ENCODE measurements around the gene TBCCD1. TPM values are rescaled to one million over a fixed set of nuclear protein-coding genes. Genes with fewer than 3 reads are reported as not detected.

The TBCCD1 gene
- total RNA-seq, 4 donors from 2014 or later, result 10.0 to 18.9 (median 16.1) TPM

DNA sequence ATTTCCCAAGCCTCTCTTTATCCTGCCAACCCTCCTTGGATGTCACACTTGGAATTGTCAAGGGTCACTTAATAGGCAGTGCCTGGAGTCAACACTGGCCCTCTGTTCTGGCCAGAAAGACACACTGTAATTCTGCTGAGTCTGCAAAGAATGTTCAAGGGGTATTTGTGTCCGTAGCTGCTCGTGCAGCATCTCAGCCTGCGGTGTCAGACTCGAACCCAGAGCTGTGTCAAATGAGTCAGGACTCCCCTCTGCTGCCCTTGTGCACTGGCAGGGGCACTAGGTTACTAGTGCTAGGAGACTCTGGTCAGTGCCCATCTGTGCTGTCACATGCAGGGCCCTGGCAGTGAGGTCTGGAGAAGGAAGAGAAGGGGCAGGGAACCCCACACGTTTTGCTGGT lies 44.9 kb upstream of the TBCCD1 start:
- ATAC-seq (ENCODE audit: low FRiP score) (no peak), DNase-seq (ENCODE audit: low spot score) (no peak)
- TF ChIP-seq, protein P1, sequence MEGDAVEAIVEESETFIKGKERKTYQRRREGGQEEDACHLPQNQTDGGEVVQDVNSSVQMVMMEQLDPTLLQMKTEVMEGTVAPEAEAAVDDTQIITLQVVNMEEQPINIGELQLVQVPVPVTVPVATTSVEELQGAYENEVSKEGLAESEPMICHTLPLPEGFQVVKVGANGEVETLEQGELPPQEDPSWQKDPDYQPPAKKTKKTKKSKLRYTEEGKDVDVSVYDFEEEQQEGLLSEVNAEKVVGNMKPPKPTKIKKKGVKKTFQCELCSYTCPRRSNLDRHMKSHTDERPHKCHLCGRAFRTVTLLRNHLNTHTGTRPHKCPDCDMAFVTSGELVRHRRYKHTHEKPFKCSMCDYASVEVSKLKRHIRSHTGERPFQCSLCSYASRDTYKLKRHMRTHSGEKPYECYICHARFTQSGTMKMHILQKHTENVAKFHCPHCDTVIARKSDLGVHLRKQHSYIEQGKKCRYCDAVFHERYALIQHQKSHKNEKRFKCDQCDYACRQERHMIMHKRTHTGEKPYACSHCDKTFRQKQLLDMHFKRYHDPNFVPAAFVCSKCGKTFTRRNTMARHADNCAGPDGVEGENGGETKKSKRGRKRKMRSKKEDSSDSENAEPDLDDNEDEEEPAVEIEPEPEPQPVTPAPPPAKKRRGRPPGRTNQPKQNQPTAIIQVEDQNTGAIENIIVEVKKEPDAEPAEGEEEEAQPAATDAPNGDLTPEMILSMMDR (IDR thresholded peaks at IDR 0.05), result no peak

GRCh38 chr3:186609247-186609868 lies 42.2 kb upstream of the TBCCD1 start:
- no peak for ATAC-seq (ENCODE audit: low FRiP score)

DNA sequence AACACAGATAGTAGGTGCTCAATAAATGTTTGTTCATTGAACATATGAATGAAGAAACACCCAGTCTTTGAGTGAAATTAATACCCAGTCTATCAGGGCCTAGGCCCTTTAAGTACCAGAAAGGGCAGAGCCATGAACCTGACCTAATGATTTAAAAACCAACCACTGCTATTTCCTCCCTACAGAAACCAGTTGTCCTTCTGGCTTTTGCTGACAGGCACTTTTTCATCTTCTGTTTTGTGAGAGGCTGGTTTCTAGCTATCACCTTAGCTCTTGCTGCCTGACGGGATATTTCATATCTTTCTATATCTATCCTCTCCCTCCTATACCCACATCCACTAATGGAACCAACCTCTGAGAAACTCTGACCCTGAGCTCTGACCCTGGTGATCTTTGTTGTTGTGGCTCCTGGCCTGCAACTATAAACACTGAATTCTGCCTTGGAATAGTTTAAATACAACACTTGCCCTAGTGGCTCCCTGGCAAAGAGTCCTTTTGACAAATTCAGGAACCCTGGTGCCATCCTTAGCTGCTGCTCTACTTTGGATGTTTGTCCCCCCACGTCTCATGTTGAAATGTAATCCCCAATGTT lies 41.6 kb upstream of the TBCCD1 start:
- ATAC-seq (ENCODE audit: low FRiP score) (no peak), DNase-seq (ENCODE audit: low spot score) (no peak)
- TF ChIP-seq, protein P1 (IDR thresholded peaks at IDR 0.05), result no peak

More at GRCh38 chr3:186609247-186609868, 42.2 kb upstream of the TBCCD1 start:
- TF ChIP-seq, protein P1 (IDR thresholded peaks at IDR 0.05), result no peak
- DNase-seq (ENCODE audit: low spot score), result no peak

GRCh38 chr3:186605561-186606545 lies 38.7 kb upstream of the TBCCD1 start:
- DNase-seq (ENCODE audit: low spot score) (no peak), ATAC-seq (ENCODE audit: low FRiP score) (no peak)
- TF ChIP-seq, protein P1 (IDR thresholded peaks at IDR 0.05), result no peak

- DNase-seq (ENCODE audit: low spot score) (no peak), ATAC-seq (ENCODE audit: low FRiP score) (no peak)
- TF ChIP-seq, protein P1 (IDR thresholded peaks at IDR 0.05), result no peak
Observed at GRCh38 chr3:186605078-186605477, 37.9 kb upstream of the TBCCD1 start.

DNA sequence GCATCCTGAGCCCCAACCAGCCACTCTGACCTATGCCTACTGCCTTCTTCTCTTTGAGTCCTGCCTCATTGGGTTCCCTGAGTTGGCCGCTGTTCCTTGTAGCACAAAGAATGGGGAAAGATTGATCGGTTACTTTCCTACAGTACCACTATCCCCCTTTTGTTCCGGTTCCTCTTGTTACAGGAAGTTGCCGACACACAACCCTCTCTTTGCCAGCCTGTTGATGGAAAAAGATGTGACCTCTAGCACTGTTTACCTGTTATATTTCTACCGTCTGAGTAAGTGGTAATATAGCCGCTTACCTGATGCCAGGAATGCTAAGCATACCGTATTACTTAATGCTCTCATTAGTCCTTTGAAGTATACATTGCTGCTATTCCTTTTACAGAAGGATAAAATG lies 36.0 kb upstream of the TBCCD1 start:
- ATAC-seq (ENCODE audit: low FRiP score) (no peak), DNase-seq (ENCODE audit: low spot score) (no peak)
- TF ChIP-seq, protein P1 (IDR thresholded peaks at IDR 0.05), result no peak
